Esophagus mucosa (tissue), 1 donor: Measurements from ENCODE around the gene NOPCHAP1. TPM values are rescaled to one million over a fixed set of nuclear protein-coding genes. Genes with fewer than 3 reads are reported as not detected.

Experiments used
- ATAC-seq: fragments of 200-7000 bp; cut with Tn5 transposase; one replicate; pipeline ENCODE4 v1.9.1; 2020
- total RNA-seq: library from RNA; stranded (reverse); gene quantifications from one replicate; pipeline ENCODE4 v1.2.4, GENCODE V29; 2023
- donor health status: DM: yes; HTN: yes; CAD: no.

NOPCHAP1 gene
- total RNA-seq, 1 donor from 2014 or later, result 16.0 TPM

DNA sequence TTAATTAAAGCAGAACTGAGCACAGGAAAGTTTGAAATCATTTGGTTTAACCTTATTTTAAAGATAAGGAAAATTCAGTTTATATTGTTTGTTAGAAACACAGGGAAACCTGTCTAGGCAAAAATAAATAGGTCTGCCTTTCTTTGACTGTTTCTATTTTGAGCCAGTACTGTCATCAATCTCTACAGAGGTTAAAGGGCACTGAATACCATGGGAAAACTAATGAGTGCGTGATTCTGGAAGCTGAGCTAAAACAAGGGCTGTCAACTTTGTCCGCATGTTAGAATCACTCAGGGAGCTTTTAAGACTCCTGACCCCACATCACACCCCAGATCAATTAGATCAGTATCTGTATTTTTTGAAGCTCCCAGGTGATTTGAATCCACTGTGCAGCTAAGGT is 38.8 kb downstream of the NOPCHAP1 start:
- no peak for ATAC-seq

DNA sequence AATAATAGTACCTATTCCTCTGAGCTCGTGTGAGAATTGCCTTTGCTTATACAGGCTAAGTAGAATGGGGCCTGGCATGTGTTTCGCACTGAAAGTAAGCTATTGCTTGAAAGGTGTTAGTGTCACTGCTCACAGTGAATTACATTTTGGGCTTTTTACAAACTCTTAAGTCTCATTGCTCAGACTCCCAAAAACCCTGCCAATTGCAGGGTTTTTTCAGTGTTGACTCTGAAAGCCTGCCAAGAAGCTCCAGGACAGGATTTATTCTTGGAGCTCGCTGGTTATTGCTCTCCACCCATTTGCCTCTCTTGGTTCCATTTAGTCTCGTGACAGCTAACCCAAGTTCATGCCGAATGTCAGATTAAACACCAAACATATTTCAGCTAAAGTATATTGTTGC is 39.8 kb downstream of the NOPCHAP1 start:
- ATAC-seq, result no peak

DNA sequence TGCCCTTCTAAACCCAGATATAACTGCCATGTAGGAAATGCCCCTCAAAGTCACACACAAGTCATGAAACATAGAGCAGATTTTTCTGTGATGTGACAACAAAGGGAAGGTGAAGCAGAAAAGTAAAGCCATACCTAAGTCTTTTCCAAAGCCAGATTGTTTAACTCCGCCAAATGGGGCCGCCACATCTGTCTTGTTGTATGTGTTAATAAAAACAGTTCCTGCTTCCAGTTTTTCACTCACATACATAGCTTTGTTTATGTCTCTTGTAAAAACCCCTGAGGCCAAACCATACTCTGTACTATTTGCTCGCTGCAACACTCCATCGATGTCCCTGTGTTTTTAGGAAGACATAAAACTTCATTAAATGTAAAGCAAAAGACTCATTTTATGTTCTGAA is 40.3 kb downstream of the NOPCHAP1 start:
- no peak for ATAC-seq

DNA sequence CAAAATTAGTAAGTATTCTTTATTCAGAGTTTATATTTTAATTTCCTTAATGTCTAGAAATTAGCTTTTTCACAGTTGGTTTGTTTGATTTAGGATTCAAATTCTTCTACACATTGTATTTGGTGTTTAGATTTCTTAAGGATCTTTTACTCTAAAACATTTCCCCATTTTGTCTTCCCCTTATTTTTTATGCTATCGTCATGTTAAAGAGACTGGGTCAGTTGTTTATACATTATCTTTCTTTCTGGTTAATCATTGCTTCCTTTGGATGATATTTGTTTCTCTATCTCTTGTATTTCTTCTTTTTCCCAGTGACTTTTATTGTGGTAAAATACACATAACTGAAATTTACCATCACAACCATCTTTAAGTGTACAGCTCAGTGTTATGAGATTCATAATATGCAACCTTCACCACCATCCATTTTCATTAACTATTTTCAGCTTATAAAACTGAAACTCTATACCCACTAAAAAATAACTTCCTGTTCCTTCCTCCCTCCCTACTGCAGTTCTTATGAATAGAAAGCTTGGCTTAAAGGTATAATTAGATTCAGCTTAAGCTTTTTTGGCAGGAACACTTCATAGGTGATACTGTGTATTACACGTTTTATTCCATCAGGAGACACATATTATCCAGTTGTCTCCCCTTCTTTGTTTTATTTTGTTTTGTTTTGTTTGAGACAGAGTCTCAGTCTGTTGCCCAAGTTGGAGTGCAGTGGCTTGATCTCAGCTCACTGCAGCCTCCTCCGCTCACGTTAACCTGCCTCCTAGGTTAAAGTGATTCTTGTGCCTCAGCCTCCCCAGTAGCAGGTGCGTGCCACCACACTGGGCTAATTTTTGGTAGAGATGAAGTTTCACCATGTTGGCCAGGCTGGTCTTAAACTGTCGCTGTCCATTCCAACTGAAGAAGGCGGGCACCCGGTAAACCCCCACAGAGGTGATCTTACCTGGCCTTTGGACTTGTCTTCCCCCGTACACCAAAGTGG is 45.0 kb downstream of the NOPCHAP1 start:
- ATAC-seq, result no peak

DNA sequence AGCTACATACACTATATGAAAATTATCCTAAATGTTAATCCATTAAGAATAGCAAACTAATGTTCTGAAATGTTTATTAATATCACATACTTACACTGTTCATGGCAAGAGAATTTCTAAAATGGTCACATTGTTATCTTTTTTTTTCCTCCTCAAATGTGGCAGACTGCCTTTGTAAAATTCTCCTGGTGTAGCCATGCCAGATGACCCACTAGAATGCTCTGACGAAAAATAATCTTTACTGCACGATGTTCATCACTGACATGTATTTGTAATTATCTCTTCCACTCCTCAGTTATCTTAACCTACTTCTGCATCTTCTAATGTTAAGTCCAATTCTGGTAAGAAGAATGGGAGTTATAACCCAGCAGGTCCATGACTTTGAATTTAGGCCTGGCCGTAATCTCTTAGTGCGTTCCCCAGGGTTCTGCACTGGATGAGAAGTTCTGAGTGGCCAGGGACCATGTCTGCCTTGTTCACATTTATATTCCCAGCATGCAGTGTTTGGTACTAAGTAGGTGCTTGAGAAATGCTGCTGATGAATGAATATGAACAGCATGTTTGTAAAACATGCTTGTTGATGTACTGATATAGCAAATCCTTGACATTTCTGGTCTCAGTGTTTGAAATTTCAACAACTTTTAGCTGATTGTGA is 46.7 kb downstream of the NOPCHAP1 start:
- no peak for ATAC-seq

DNA sequence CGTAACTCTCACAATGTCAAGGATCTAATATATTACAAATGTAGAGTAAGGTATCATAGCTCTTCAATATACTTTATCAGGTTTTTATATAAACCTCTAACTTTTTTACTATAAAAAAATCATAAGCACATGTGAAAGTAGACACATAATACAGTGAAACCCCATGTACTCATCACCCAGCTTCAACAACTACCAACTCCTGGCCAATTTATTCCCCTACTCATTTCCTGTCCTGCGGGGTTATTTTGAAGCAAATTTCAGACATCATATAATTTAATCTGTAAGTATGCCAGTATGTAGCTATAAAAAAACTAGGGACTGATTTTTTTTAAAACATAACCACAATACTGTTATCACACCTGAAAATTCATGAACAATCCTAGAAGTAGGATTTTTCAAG is 47.7 kb downstream of the NOPCHAP1 start:
- ATAC-seq, result no peak

Other genes starting within 250 kb of the NOPCHAP1 start
- gene SLC41A2, start 28.0 kb upstream of the NOPCHAP1 start, total RNA-seq, result 1.3 TPM
- gene ALDH1L2, start 98.1 kb downstream of the NOPCHAP1 start, total RNA-seq, result 6.0 TPM
- gene WASHC4, start 121.4 kb downstream of the NOPCHAP1 start, total RNA-seq, result 19.6 TPM
- 27.0 TPM for gene APPL2, start 249.9 kb downstream of the NOPCHAP1 start, total RNA-seq